ENCODE data around the gene DGAT2. TPM values are rescaled to one million over a fixed set of nuclear protein-coding genes. Genes with fewer than 3 reads are reported as not detected.

The DGAT2 gene
- total RNA-seq, 1 experiment from 2014 or later = 75.8 TPM

GRCh38 chr11:75757651-75758050, 10.9 kb upstream of the DGAT2 start:
- BruUV-seq (replicated peaks) = no TSS peak
- intact Hi-C loops (cut with micrococcal nuclease; ENCODE audit: unreplicated experiment) = no loop called here
- CTCF ChIA-PET = no interaction called here
- POLR2A ChIA-PET = no interaction called here
- Histone ChIP-seq H3K9me3 (peaks cover 13% of the 10 kb centered on the region), H3K36me3 (ENCODE audit: control insufficient read depth, insufficient read depth, low read length) (no peaks in the 10 kb centered on the region), H3K4me3 (ENCODE audit: low read depth, low read length) (no peak overlapping the region), H3K4me1 (peaks cover 32% of the 10 kb centered on the region), H3K27me3 (replicated peaks; ENCODE audit: control insufficient read depth, insufficient read depth, low read length) (no peaks in the 10 kb centered on the region)
- H3K4me3 Mint-ChIP-seq (ENCODE audit: unreplicated experiment) = no peak overlapping the region
- H3K36me3 Mint-ChIP-seq (ENCODE audit: insufficient read depth, unreplicated experiment) = no peaks in the 10 kb centered on the region
- no peaks in the 10 kb centered on the region for H3K9me3 Mint-ChIP-seq (ENCODE audit: unreplicated experiment)
- H3K4me1 Mint-ChIP-seq (ENCODE audit: low read depth, unreplicated experiment) = peaks cover 26% of the 10 kb centered on the region
- no peak overlapping the region for H3K27ac Mint-ChIP-seq (ENCODE audit: unreplicated experiment)
- DNase-seq = peak in 1 of 2 experiments; percentile 20
- no peak for TF ChIP-seq CTCF (IDR thresholded peaks at IDR 0.05; ENCODE audit: insufficient read depth in 1 of 2, low read depth in 1 of 2, low read length in 1 of 2, severe bottlenecking in 1 of 2, unreplicated experiment in 1 of 2)
- H3K27me3 Mint-ChIP-seq (ENCODE audit: insufficient read depth, unreplicated experiment) = no peaks in the 10 kb centered on the region

- Histone ChIP-seq H3K9me3 (peaks cover 10% of the 10 kb centered on the region; the same call in 1 of the 2 replicates), H3K4me1 (peaks cover 37% of the 10 kb centered on the region), H3K36me3 (ENCODE audit: control insufficient read depth, insufficient read depth, low read length) (no peaks in the 10 kb centered on the region), H3K4me3 (ENCODE audit: low read depth, low read length) (no peak overlapping the region), H3K27me3 (replicated peaks; ENCODE audit: control insufficient read depth, insufficient read depth, low read length) (no peaks in the 10 kb centered on the region)
- no TSS peak for BruUV-seq (replicated peaks)
- Mint-ChIP-seq H3K27me3 (ENCODE audit: insufficient read depth, unreplicated experiment) (no peaks in the 10 kb centered on the region), H3K4me1 (ENCODE audit: low read depth, unreplicated experiment) (peaks cover 34% of the 10 kb centered on the region), H3K27ac (ENCODE audit: unreplicated experiment) (peak overlapping the region; percentile 27), H3K4me3 (ENCODE audit: unreplicated experiment) (no peak overlapping the region), H3K36me3 (ENCODE audit: insufficient read depth, unreplicated experiment) (no peaks in the 10 kb centered on the region), H3K9me3 (ENCODE audit: unreplicated experiment) (no peaks in the 10 kb centered on the region)
- intact Hi-C loops (cut with micrococcal nuclease; ENCODE audit: unreplicated experiment) = no loop called here
- no peak for TF ChIP-seq CTCF (IDR thresholded peaks at IDR 0.05; ENCODE audit: insufficient read depth in 1 of 2, low read depth in 1 of 2, low read length in 1 of 2, severe bottlenecking in 1 of 2, unreplicated experiment in 1 of 2)
- ChIA-PET CTCF (interaction anchor here (1.3 to 2.1 kb wide), 2 partner anchors 35 to 37 kb away, joined by 3 to 10 read pairs; no protein-coding TSS in a partner anchor), POLR2A (no interaction called here)
- DNase-seq = peak; percentile 43 to 57
These were observed 8.7 kb upstream of the DGAT2 start for GRCh38 chr11:75759832-75760231.

GRCh38 chr11:75760243-75760642, 8.3 kb upstream of the DGAT2 start:
- H3K4me3 ChIP-seq (ENCODE audit: low read depth, low read length) = no peak overlapping the region
- intact Hi-C loops (cut with micrococcal nuclease; ENCODE audit: unreplicated experiment) = no loop called here
- no peak for TF ChIP-seq CTCF (IDR thresholded peaks at IDR 0.05; ENCODE audit: insufficient read depth in 1 of 2, low read depth in 1 of 2, low read length in 1 of 2, severe bottlenecking in 1 of 2, unreplicated experiment in 1 of 2)
- H3K27me3 ChIP-seq (replicated peaks; ENCODE audit: control insufficient read depth, insufficient read depth, low read length) = no peaks in the 10 kb centered on the region
- Mint-ChIP-seq H3K9me3 (ENCODE audit: unreplicated experiment) (no peaks in the 10 kb centered on the region), H3K27me3 (ENCODE audit: insufficient read depth, unreplicated experiment) (no peaks in the 10 kb centered on the region), H3K27ac (ENCODE audit: unreplicated experiment) (peak overlapping the region; percentile 27), H3K4me3 (ENCODE audit: unreplicated experiment) (no peak overlapping the region), H3K36me3 (ENCODE audit: insufficient read depth, unreplicated experiment) (no peaks in the 10 kb centered on the region), H3K4me1 (ENCODE audit: low read depth, unreplicated experiment) (peaks cover 34% of the 10 kb centered on the region)
- no TSS peak for BruUV-seq (replicated peaks)
- ChIA-PET POLR2A (no interaction called here), CTCF (interaction anchor here (1.3 to 2.1 kb wide), 2 partner anchors 35 to 37 kb away, joined by 3 to 10 read pairs; no protein-coding TSS in a partner anchor)
- H3K36me3 ChIP-seq (ENCODE audit: control insufficient read depth, insufficient read depth, low read length) = no peaks in the 10 kb centered on the region
- H3K4me1 ChIP-seq = peaks cover 35% of the 10 kb centered on the region
- peaks cover 6% of the 10 kb centered on the region; the same call in 1 of the 2 replicates for H3K9me3 ChIP-seq
- DNase-seq = no peak

Measured in Caco-2 (cell line).